DND-41 (cell line): ENCODE data around the gene RILP.
"Not testable (repeated sequence)": the region's sequence is repeated elsewhere in the genome, so short reads cannot be mapped to it uniquely, and the experiment has no call there.

Experiments used
- ATAC-seq: fragments of 200-7000 bp; cut with Tn5 transposase; 3 replicates; pipeline ENCODE4 v1.9.1; 2021; ENCODE audit warnings: low read depth; ENCODE audit not compliant: insufficient read depth
- DNase-seq: peaks from one replicate; pipeline ENCODE4 v3.0.0-alpha.2; 2020
- H2AFZ ChIP-seq: 2 replicates; pipeline ENCODE4 v1.6.0; 2012; ENCODE audit warnings: low read depth, low read length
- H3K27ac ChIP-seq: 2 replicates; pipeline ENCODE4 v1.5.1; 2012; ENCODE audit warnings: low read length, inconsistent platforms
- H3K27me3 ChIP-seq: fragments of 200-600 bp; sonication (generic); 2 replicates; pipeline ENCODE4 v1.6.0; 2012; ENCODE audit warnings: low read length, mild to moderate bottlenecking, inconsistent platforms; ENCODE audit not compliant: insufficient read depth, poor library complexity
- H3K36me3 ChIP-seq: 2 replicates; pipeline ENCODE4 v1.5.1; 2012; ENCODE audit warnings: low read length, inconsistent platforms; ENCODE audit not compliant: insufficient read depth
- H3K4me1 ChIP-seq: 2 replicates; pipeline ENCODE4 v1.5.1; 2012; ENCODE audit warnings: mild to moderate bottlenecking, low read length; ENCODE audit not compliant: insufficient read depth
- H3K4me2 ChIP-seq: 2 replicates; pipeline ENCODE4 v1.6.0; 2012; ENCODE audit warnings: mild to moderate bottlenecking, moderate library complexity, low read length, inconsistent platforms; ENCODE audit not compliant: insufficient read depth
- H3K4me3 ChIP-seq, 2 experiments: fragments of 200-600 bp in 1 of 2; shearing (Covaris generic) in 1 of 2; 2 replicates each; pipeline ENCODE4 v1.5.1; 2012 to 2016; ENCODE audit warnings: inconsistent platforms in 2 of 2, low read length in 2 of 2, mild to moderate bottlenecking in 2 of 2, low read depth in 1 of 2, moderate library complexity in 1 of 2
- H3K79me2 ChIP-seq: 2 replicates; pipeline ENCODE4 v1.6.0; 2012; ENCODE audit warnings: low read length, inconsistent platforms; ENCODE audit not compliant: insufficient read depth
- H3K9ac ChIP-seq: 2 replicates; pipeline ENCODE4 v1.6.0; 2012; ENCODE audit warnings: low read depth, mild to moderate bottlenecking, inconsistent platforms, low read length, moderate library complexity
- H3K9me3 ChIP-seq: 2 replicates; pipeline ENCODE4 v1.5.1; 2012; ENCODE audit warnings: low read length, moderate library complexity, mild to moderate bottlenecking, inconsistent platforms; ENCODE audit not compliant: insufficient read depth, severe bottlenecking
- H4K20me1 ChIP-seq: 2 replicates; pipeline ENCODE4 v1.6.0; 2012; ENCODE audit warnings: low read length; ENCODE audit not compliant: insufficient read depth
- CTCF ChIP-seq: IDR thresholded peaks from 2 replicates; pipeline ENCODE4 v1.5.1; 2012; ENCODE audit warnings: borderline replicate concordance, low read length, moderate library complexity, mild to moderate bottlenecking; ENCODE audit not compliant: poor library complexity, severe bottlenecking; ENCODE audit errors: extremely low read depth
- EZH2 ChIP-seq: IDR thresholded peaks from 3 replicates; pipeline ENCODE4 v1.6.1; 2012; ENCODE audit warnings: borderline replicate concordance, low read depth, mild to moderate bottlenecking, moderate library complexity, low read length, inconsistent platforms; ENCODE audit not compliant: severe bottlenecking

Gene RILP

DNA sequence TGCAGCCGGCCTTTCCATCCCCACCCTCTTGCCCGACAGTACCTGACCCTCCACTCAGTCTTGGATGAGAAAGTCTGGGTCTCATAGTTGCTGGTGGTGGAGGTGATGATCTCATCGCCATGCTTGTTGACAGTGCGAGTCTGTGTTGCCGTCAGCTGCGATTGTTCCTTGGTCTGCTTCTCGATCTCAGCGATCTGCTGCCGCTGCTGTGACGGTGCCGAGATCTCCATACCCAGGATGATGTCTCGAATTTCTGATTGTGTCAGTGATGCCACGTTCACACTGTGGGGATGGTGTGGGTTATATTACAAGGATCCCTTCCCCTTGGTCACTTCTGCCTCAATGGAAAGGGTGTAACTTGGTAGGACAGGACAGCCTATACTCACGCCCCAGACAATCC lies 4.1 kb upstream of the RILP start:
- DNase-seq (no peak), ATAC-seq (no peak)
- Histone ChIP-seq H3K27ac (no peak overlapping the region), H3K4me1 (peaks cover 17% of the 10 kb centered on the region), H3K4me2 (no peak overlapping the region), H4K20me1 (peaks cover 42% of the 10 kb centered on the region), H3K4me3 (no peak overlapping the region), H3K79me2 (0 out of 2 replicates have a peak, but pooled peaks cover 2% of the 10 kb centered on the region), H3K9me3 (no peaks in the 10 kb centered on the region), H3K27me3 (no peaks in the 10 kb centered on the region), H2AFZ (no peak overlapping the region), H3K36me3 (peaks cover 84% of the 10 kb centered on the region), H3K9ac (no peak overlapping the region)
- TF ChIP-seq EZH2 = no peak
- no peak for TF ChIP-seq CTCF

GRCh38 chr17:1652794-1653193 lies 3.1 kb upstream of the RILP start:
- peaks cover 35% of the 10 kb centered on the region for H4K20me1 ChIP-seq
- ATAC-seq, H3K79me2 ChIP-seq, H3K4me2 ChIP-seq, H3K27ac ChIP-seq, H3K27me3 ChIP-seq, H3K9ac ChIP-seq, DNase-seq, H2AFZ ChIP-seq, H3K4me3 ChIP-seq, H3K9me3 ChIP-seq: not testable (repeated sequence)
- H3K36me3 ChIP-seq = peaks cover 75% of the 10 kb centered on the region
- H3K4me1 ChIP-seq = peaks cover 26% of the 10 kb centered on the region

DNA sequence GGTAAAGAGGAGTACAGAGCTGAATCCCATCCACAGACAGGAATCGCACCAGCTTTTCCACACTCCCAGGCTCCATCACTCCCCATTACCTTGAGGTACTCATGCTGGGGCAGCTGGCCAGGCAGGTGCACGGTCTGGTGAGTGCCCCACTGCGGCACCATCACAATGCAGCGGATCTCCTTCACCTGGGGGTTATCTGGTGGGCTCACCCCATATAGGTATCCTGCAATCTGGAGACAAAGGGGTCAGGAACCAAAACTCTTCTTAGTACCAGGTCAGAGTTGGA lies 1.8 kb upstream of the RILP start:
- no peak overlapping the region for H2AFZ ChIP-seq
- H3K27me3 ChIP-seq = no peaks in the 10 kb centered on the region
- no peak overlapping the region for H3K27ac ChIP-seq
- no peak overlapping the region for H3K4me2 ChIP-seq
- TF ChIP-seq EZH2 = no peak
- no peak overlapping the region for H3K9ac ChIP-seq
- H3K36me3 ChIP-seq = peaks cover 65% of the 10 kb centered on the region
- ATAC-seq (no peak), DNase-seq (no peak)
- H3K79me2 ChIP-seq = no peaks in the 10 kb centered on the region
- H3K9me3 ChIP-seq = no peaks in the 10 kb centered on the region
- peaks cover 29% of the 10 kb centered on the region for H3K4me1 ChIP-seq
- peaks cover 33% of the 10 kb centered on the region for H4K20me1 ChIP-seq
- no peak overlapping the region for H3K4me3 ChIP-seq

- Histone ChIP-seq H3K27ac (no peak overlapping the region), H3K36me3 (peaks cover 59% of the 10 kb centered on the region), H3K9ac (no peak overlapping the region), H3K4me3 (no peak overlapping the region), H3K79me2 (no peaks in the 10 kb centered on the region), H3K27me3 (no peaks in the 10 kb centered on the region), H3K4me2 (peak overlapping the region; percentile 97; the same call in 1 of the 2 replicates), H3K4me1 (peaks cover 29% of the 10 kb centered on the region), H2AFZ (no peak overlapping the region), H3K9me3 (no peaks in the 10 kb centered on the region), H4K20me1 (peaks cover 33% of the 10 kb centered on the region)
- TF ChIP-seq EZH2 = no peak
- TF ChIP-seq CTCF = no peak
- no peak for ATAC-seq
- DNase-seq = no peak
These were observed 1.3 kb upstream of the RILP start for GRCh38 chr17:1650731-1651558.
